CD4-positive, alpha-beta T cell (primary cell): ENCODE results near the gene TMEM107. TPM values are rescaled to one million over a fixed set of nuclear protein-coding genes. Genes with fewer than 3 reads are reported as not detected.

Experiments used
- ATAC-seq: fragments of 200-7000 bp; cut with Tn5 transposase; one replicate; pipeline ENCODE4 v1.10.0; 2022; ENCODE audit warnings: mild to moderate bottlenecking; ENCODE audit not compliant: poor library complexity
- CTCF ChIA-PET: fragments of 350-600 bp; sonication (Branson Sonifier 250); formaldehyde crosslinking; loops from one replicate; lab custom pipeline; 2021; ENCODE audit warnings: antibody characterized with exemption, inconsistent platforms; lab: Charles Lee
- POLR2A ChIA-PET: fragments of 350-600 bp; sonication (Branson Sonifier 250); formaldehyde crosslinking; loops from one replicate; lab custom pipeline; 2021; ENCODE audit warnings: antibody characterized with exemption, inconsistent platforms; lab: Charles Lee
- DNase-seq, 14 experiments: peaks; one replicate each; pipeline ENCODE4 v3.0.0-alpha.2; 2013 to 2020; ENCODE audit warnings: mixed read lengths in 2 of 14
- H3K27ac ChIP-seq, 2 donors: one replicate each; pipeline versions ENCODE4 v1.5.1 to v1.7.0; 2013; ENCODE audit warnings: low read length in 2 of 2, low read depth in 1 of 2, mild to moderate bottlenecking in 1 of 2
- H3K27me3 ChIP-seq, 2 experiments: 1 replicate in 1 of 2; 2 replicates in 1 of 2; pipeline versions ENCODE4 v1.6.1 to v1.7.0; 2013; ENCODE audit warnings: low read length in 2 of 2, control low read depth in 1 of 2, mild to moderate bottlenecking in 1 of 2, moderate library complexity in 1 of 2; ENCODE audit not compliant: insufficient read depth in 2 of 2, control insufficient read depth in 1 of 2
- H3K36me3 ChIP-seq: one replicate; pipeline ENCODE4 v1.6.1; 2013; ENCODE audit warnings: low read length, control low read depth; ENCODE audit not compliant: insufficient read depth
- H3K4me1 ChIP-seq: one replicate; pipeline ENCODE4 v1.6.1; 2013; ENCODE audit warnings: low read length, control low read depth; ENCODE audit not compliant: insufficient read depth
- H3K4me3 ChIP-seq: one replicate; pipeline ENCODE4 v1.5.1; 2013; ENCODE audit warnings: mild to moderate bottlenecking, low read length, moderate library complexity
- H3K9me3 ChIP-seq, 2 experiments: 1 replicate in 1 of 2; 2 replicates in 1 of 2; pipeline versions ENCODE4 v1.6.1 to v1.7.0; 2013; ENCODE audit warnings: low read length in 2 of 2, mild to moderate bottlenecking in 2 of 2, control low read depth in 1 of 2, moderate library complexity in 1 of 2; ENCODE audit not compliant: control insufficient read depth in 1 of 2, insufficient read depth in 1 of 2
- H3K27ac Mint-ChIP-seq: one replicate; pipeline ENCODE4 v1.8.0; 2020; ENCODE audit warnings: mixed read lengths
- H3K27me3 Mint-ChIP-seq: one replicate; pipeline ENCODE4 v1.8.0; 2021; ENCODE audit warnings: mixed read lengths
- H3K36me3 Mint-ChIP-seq: one replicate; pipeline ENCODE4 v1.8.0; 2021; ENCODE audit warnings: low read depth, mixed read lengths
- H3K4me1 Mint-ChIP-seq: one replicate; pipeline ENCODE4 v1.8.0; 2021; ENCODE audit warnings: low read depth, mixed read lengths
- H3K4me3 Mint-ChIP-seq: one replicate; pipeline ENCODE4 v1.8.0; 2020; ENCODE audit warnings: mild to moderate bottlenecking, mixed read lengths
- H3K9me3 Mint-ChIP-seq: one replicate; pipeline ENCODE4 v1.8.0; 2020; ENCODE audit warnings: mixed read lengths
- intact Hi-C, 2 experiments: fragments of 100-400 bp; cut with DNase I in 1 of 2; cut with micrococcal nuclease in 1 of 2; formaldehyde crosslinking; loops; one replicate each; pipeline versions ENCODE4 v1.15.1 to v1.9.0; 2023 to 2025; cut with DNase I, micrococcal nuclease
- total RNA-seq, 174 experiments: library from RNA in 2 of 174; stranded (reverse) in 2 of 174; gene quantifications; one replicate each; pipeline ENCODE4 v1.2.3 and lab custom pipeline; 2021 to 2026
- TF ChIP-seq, protein P1 (sequence below): fragments of 200-600 bp; IDR thresholded peaks from one replicate; pipeline ENCODE4 v1.8.0; 2022; ENCODE audit warnings: antibody characterized with exemption, mild to moderate bottlenecking

TMEM107 gene
- total RNA-seq, 2 experiments from 2014 or later: 12.2 to 12.9 TPM

DNA sequence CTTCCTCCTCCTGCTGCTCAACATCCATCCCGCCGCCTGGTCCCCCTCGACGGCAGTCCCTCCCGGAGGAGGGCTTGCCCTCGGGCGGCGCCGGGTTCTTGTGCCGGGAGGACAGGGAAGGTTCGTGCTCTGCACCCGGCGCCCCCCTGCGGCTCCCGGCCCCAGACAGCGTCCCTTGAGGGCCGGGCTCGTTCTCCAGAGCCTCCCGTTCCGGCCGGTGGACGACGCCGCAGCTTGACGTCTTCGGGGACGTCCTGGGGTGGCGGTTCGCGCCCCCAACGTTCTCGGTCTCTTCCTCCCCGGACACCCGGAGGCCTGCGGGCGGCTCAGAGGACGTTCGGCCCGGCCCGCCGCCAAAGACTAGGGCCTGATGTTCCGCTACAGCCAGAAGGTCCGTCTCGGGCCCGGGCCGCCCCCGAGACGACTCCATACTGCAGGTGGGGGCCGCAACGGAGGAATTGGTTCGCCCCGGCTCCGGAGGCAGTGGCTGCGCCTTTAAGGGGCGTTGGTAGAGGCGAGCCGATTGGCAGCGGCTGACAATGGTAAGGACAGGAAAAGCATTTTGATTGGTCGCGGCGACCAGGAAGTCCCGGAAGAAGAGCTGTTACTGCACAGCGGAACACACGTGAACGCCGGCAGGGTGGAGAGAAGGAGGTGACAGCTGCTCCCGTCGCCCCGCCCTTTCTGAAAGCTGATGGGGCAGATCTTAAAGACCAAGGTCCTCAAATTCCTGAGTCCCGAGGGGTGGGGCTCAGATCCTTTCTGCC, 13.7 kb upstream of the TMEM107 start, which contains the start of gene BORCS6:
Gene BORCS6 (minus strand): TSS at position 470 of the 767 bp plus-strand sequence. CDS start 40 bp downstream, at position 430.
- intact Hi-C loops: loop anchor here (1.0 to 5.0 kb wide), 6 partner anchors 10 to 97 kb away; partner anchors contain the start of gene RANGRF (in 1 of the 2)
- Histone ChIP-seq H3K9me3 (no peaks in the 10 kb centered on the region), H3K27me3 (no peaks in the 10 kb centered on the region), H3K4me3 (peak within 1 kb of the TSS; percentile 93), H3K27ac (peak within 1 kb of the TSS; percentile 83), H3K4me1 (peaks cover 77% of the 10 kb centered on the region), H3K36me3 (no peaks in the 10 kb centered on the region)
- Mint-ChIP-seq H3K27me3 (no peaks in the 10 kb centered on the region), H3K4me1 (peaks cover 12% of the 10 kb centered on the region), H3K9me3 (no peaks in the 10 kb centered on the region), H3K36me3 (peaks cover 3% of the 10 kb centered on the region), H3K4me3 (no peak within 1 kb of the TSS), H3K27ac (peak within 1 kb of the TSS; percentile 85)
- TF ChIP-seq, protein P1, sequence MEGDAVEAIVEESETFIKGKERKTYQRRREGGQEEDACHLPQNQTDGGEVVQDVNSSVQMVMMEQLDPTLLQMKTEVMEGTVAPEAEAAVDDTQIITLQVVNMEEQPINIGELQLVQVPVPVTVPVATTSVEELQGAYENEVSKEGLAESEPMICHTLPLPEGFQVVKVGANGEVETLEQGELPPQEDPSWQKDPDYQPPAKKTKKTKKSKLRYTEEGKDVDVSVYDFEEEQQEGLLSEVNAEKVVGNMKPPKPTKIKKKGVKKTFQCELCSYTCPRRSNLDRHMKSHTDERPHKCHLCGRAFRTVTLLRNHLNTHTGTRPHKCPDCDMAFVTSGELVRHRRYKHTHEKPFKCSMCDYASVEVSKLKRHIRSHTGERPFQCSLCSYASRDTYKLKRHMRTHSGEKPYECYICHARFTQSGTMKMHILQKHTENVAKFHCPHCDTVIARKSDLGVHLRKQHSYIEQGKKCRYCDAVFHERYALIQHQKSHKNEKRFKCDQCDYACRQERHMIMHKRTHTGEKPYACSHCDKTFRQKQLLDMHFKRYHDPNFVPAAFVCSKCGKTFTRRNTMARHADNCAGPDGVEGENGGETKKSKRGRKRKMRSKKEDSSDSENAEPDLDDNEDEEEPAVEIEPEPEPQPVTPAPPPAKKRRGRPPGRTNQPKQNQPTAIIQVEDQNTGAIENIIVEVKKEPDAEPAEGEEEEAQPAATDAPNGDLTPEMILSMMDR: no peak
- CTCF ChIA-PET: interaction anchor here (0.7 to 4.7 kb wide), 7 partner anchors 10 to 111 kb away, joined by 3 to 30 read pairs (median 4); no protein-coding TSS in a partner anchor
- POLR2A ChIA-PET: interaction anchor here (0.6 to 10.5 kb wide), 23 partner anchors 9 to 333 kb away, joined by 3 to 344 read pairs (median 6); partner anchors contain the start of genes ALOXE3, AURKB, CTC1 and HES7
- ATAC-seq (peak; percentile 68), DNase-seq (peak; percentile 84 to 99 (median 92))

DNA sequence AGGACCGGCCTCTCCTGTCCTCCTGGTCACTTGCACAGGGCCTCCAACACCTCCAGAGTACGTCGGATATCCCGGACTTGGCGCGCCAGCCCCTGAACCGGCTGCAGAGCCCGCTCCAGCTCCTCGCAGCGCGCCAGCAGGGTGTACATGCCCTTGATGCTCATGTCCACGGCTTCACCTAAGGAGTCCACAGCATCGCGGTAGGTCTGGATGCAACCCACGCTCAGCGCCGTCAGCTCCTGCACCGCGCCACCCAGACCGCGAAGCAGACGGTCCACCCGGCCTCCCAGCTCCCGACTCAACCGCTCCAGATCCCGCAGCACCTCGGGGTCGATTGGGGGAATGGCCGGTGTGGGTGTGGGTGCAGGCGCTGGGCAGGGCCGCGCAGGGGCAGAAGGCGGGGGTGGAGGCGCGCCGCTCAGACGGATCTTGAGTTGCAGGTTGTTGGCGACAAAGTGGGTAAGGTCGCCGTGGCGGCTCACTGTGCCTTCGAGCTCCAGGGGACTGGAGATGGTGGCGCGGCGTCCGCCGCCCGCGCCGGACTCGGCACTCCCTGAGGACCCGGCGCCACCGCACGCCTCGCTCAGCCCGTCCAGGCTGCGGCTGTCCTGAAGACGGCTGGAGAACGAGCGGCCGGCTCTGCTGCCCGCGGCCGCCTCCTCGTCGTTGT, 13.0 kb upstream of the TMEM107 start:
- peak overlapping the region; percentile 83 for H3K27ac ChIP-seq
- peaks cover 12% of the 10 kb centered on the region for H3K4me1 Mint-ChIP-seq
- peak in 8 of 14 experiments; percentile 20 to 71 (median 34) for DNase-seq
- ATAC-seq: no peak
- ChIA-PET POLR2A (interaction anchor here (0.7 to 10.5 kb wide), 14 partner anchors 10 to 106 kb away, joined by 3 to 344 read pairs (median 16); partner anchors contain the start of genes ALOXE3, AURKB, CTC1 and PFAS), CTCF (interaction anchor here (1.3 to 4.7 kb wide), 5 partner anchors 32 to 112 kb away, joined by 3 to 30 read pairs (median 8); no protein-coding TSS in a partner anchor)
- peak overlapping the region; percentile 93 for H3K4me3 ChIP-seq
- TF ChIP-seq, protein P1: no peak
- H3K4me1 ChIP-seq: peaks cover 77% of the 10 kb centered on the region
- no peaks in the 10 kb centered on the region for H3K36me3 ChIP-seq
- H3K27me3 Mint-ChIP-seq: no peaks in the 10 kb centered on the region
- no peaks in the 10 kb centered on the region for H3K9me3 Mint-ChIP-seq
- H3K9me3 ChIP-seq: no peaks in the 10 kb centered on the region
- H3K4me3 Mint-ChIP-seq: no peak overlapping the region
- no peak overlapping the region for H3K27ac Mint-ChIP-seq
- intact Hi-C loops: loop anchor here (2.0 to 5.0 kb wide), 2 partner anchors 16 to 52 kb away; no protein-coding TSS in a partner anchor
- peaks cover 3% of the 10 kb centered on the region for H3K36me3 Mint-ChIP-seq
- H3K27me3 ChIP-seq: no peaks in the 10 kb centered on the region

DNA sequence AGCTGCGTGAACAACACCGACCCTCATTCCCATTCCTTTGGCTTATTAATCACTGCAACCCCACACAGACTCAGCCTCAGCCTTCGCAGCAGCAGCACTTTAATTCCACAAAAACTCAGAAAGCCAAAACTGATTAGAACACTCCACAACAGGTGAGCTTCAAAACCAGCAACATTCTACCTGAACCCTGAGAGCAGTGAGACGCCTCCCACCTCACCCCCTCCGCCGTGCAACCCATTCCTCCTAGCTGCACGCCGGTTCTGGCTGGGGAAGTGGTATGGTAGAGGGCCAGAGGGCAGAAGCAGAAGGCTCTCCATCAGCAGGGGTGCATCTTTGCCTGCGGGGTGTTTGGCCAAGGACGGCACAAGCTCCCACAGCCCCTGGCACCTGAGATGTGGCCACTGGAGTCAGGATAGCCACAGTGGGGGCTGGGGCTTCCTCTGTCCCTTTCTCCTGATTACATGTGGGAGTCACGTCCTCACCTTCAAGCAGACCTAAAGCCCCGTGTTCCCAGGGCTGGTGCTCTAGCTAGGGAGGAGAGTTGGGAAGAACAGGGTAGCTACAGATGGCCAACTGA, 12.2 kb upstream of the TMEM107 start:
- intact Hi-C loops: loop anchor here (2.0 to 5.0 kb wide), 2 partner anchors 16 to 51 kb away; no protein-coding TSS in a partner anchor
- H3K27ac Mint-ChIP-seq: no peak overlapping the region
- CTCF ChIA-PET: interaction anchor here (1.0 to 4.7 kb wide), 6 partner anchors 32 to 115 kb away, joined by 3 to 30 read pairs (median 10); no protein-coding TSS in a partner anchor

More for the DNA sequence above, 12.2 kb upstream of the TMEM107 start:
- peaks cover 76% of the 10 kb centered on the region for H3K4me1 ChIP-seq
- H3K36me3 Mint-ChIP-seq: peaks cover 3% of the 10 kb centered on the region
- no peaks in the 10 kb centered on the region for H3K9me3 Mint-ChIP-seq
- no peaks in the 10 kb centered on the region for H3K27me3 ChIP-seq
- TF ChIP-seq, protein P1: no peak
- H3K4me3 Mint-ChIP-seq: no peak overlapping the region
- H3K4me3 ChIP-seq: peak overlapping the region; percentile 93
- ATAC-seq: no peak
- no peaks in the 10 kb centered on the region for H3K9me3 ChIP-seq
- peak in 4 of 14 experiments; percentile 9 to 61 (median 38) for DNase-seq
- no peaks in the 10 kb centered on the region for H3K36me3 ChIP-seq
- POLR2A ChIA-PET: interaction anchor here (0.6 to 10.5 kb wide), 14 partner anchors 12 to 556 kb away, joined by 3 to 344 read pairs (median 24); partner anchors contain the start of genes ALOXE3, AURKB, CTC1 and PFAS
- H3K27me3 Mint-ChIP-seq: no peaks in the 10 kb centered on the region
- H3K4me1 Mint-ChIP-seq: peaks cover 12% of the 10 kb centered on the region
- H3K27ac ChIP-seq: peak overlapping the region; percentile 28 to 83
